Renal pelvis (tissue), 4 donors: Measurements from ENCODE around the gene USP40. TPM values are rescaled to one million over a fixed set of nuclear protein-coding genes. Genes with fewer than 3 reads are reported as not detected.

Source experiments
- DNase-seq: peaks from one replicate; pipeline ENCODE4 v3.0.0-alpha.2; 2013
- polyA plus RNA-seq, 3 donors: library from polyadenylated mRNA; unstranded; fragments of 120-200 nt; gene quantifications; one replicate each; pipeline ENCODE4 v1.2.1, GENCODE V29; 2013; ENCODE audit not compliant: insufficient read length in 3 of 3

Gene USP40
- polyA plus RNA-seq, 3 donors = 40.6 to 80.7 (median 58.7) TPM

DNA sequence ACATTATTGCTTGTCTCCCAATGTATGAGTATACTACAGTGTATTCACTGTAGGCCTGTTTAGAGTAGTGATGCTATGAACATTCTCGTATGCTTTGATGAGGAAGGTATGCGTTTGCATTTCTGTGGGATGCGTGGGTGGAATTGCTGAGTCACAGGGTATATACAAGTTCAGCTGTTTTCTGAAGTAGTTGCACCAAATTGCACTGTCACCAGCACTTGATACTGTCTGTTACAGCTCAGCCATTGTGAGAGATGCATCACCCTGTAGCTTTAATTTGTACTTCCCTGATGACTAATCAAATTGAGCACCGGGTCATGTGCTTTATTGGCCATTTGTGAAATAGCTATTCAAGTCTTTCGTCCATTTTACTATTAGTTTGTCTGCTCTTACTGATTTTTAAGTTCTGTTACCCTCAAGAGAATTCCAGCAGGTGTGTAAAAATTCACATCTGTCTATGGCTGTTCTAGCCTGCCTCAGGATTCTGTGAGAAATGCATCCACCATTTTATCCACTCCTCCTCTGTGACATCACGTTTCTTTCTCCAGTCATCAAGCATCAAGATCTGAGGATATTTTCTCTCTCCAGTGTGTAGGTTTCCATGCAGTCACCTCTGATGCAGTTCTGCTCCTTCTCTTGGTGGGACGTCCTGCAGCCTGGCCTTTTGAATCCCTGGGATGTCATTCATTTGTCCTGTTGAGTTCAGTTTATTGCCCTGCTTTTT, 139.8 kb downstream of the USP40 start:
- no peak for DNase-seq

Other genes with a start within 250 kb of the USP40 start
- gene DGKD, start 212.3 kb downstream of the USP40 start, polyA plus RNA-seq = 10 to 100 TPM; 23.5 to 37.6 (median 33.5) TPM
- gene UGT1A8, start 50.9 kb upstream of the USP40 start, polyA plus RNA-seq = not detected
- gene UGT1A10, start 69.7 kb upstream of the USP40 start, polyA plus RNA-seq = not detected
- gene UGT1A9, start 105.1 kb upstream of the USP40 start, polyA plus RNA-seq = 1 to 10 TPM; 6.0 to 8.4 (median 7.8) TPM
- gene UGT1A7, start 115.1 kb upstream of the USP40 start, polyA plus RNA-seq = not detected
- 1 to 10 TPM; 2.8 to 3.7 (median 2.8) TPM for gene UGT1A6, start 126.1 kb upstream of the USP40 start, polyA plus RNA-seq
- gene UGT1A5, start 146.1 kb upstream of the USP40 start, polyA plus RNA-seq = not detected
- gene UGT1A4, start 152.0 kb upstream of the USP40 start, polyA plus RNA-seq = not detected
- gene UGT1A3, start 162.3 kb upstream of the USP40 start, polyA plus RNA-seq = under 1 TPM in 1 of 3 donors, not detected in 2; 0.14 TPM
- under 1 TPM; 0.20 to 0.90 (median 0.74) TPM for gene UGT1A1, start 193.5 kb upstream of the USP40 start, polyA plus RNA-seq
- gene MROH2A, start 211.5 kb upstream of the USP40 start, polyA plus RNA-seq = under 1 TPM in 2 of 3 donors, not detected in 1; 0.22 to 0.33 TPM